GM19043 (cell line): Measurements from ENCODE around the gene RASSF7.

Source experiments
- ATAC-seq: cut with Tn5 transposase; IDR thresholded peaks from one replicate; pipeline ENCODE4 v1.9.1; 2021; ENCODE audit warnings: low read depth; ENCODE audit not compliant: unreplicated experiment

The RASSF7 gene

DNA sequence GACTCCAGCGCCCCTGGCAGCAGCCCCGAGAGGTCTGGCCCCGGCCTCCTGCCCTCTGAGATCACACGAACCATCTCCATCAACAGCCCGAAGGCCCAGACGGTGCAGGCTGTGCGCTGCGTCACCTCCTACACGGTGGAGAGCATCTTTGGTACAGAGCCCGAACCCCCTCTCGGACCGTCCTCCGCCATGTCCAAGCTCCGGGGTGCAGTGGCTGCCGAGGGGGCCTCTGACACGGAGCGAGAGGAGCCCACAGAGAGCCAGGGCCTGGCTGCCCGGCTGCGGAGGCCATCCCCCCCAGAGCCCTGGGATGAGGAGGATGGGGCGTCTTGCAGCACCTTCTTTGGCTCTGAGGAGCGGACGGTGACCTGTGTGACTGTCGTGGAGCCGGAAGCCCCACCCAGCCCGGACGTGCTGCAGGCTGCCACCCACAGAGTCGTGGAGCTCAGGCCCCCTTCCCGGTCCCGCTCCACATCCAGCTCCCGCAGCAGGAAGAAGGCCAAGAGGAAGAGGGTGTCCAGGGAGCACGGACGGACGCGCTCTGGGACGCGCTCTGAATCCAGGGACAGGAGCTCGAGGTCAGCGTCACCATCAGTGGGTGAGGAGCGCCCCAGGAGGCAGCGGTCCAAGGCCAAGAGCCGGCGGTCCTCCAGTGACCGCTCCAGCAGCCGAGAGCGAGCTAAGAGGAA is 47.3 kb downstream of the RASSF7 start:
- ATAC-seq, result no peak

- ATAC-seq, result no peak
These were observed 48.1 kb downstream of the RASSF7 start for GRCh38 chr11:608791-609251.

GRCh38 chr11:609341-609811 is 48.6 kb downstream of the RASSF7 start:
- no peak for ATAC-seq

GRCh38 chr11:610146-610801 is 49.5 kb downstream of the RASSF7 start:
- ATAC-seq, result no peak

- no peak for ATAC-seq
These were observed 50.5 kb downstream of the RASSF7 start for GRCh38 chr11:611001-611996.

GRCh38 chr11:612201-612960 is 51.6 kb downstream of the RASSF7 start:
- ATAC-seq, result no peak

DNA sequence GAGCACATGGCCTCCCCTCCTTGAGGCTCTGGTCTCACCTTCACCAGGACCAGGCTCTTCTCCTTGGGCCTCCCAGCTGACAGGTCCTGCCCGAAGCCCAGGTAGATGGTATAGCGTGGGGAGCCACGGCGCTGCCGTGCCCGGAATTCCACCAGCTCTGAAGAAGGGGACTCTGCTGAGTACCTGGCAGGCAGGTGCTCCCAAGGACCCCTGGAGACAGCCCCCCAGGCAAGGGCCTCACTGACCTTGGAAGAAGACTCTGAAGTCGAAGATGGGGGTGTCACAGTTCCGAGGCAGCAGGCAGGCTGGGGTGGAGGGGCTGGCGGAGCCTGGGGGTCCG is 52.2 kb downstream of the RASSF7 start:
- ATAC-seq, result no peak

DNA sequence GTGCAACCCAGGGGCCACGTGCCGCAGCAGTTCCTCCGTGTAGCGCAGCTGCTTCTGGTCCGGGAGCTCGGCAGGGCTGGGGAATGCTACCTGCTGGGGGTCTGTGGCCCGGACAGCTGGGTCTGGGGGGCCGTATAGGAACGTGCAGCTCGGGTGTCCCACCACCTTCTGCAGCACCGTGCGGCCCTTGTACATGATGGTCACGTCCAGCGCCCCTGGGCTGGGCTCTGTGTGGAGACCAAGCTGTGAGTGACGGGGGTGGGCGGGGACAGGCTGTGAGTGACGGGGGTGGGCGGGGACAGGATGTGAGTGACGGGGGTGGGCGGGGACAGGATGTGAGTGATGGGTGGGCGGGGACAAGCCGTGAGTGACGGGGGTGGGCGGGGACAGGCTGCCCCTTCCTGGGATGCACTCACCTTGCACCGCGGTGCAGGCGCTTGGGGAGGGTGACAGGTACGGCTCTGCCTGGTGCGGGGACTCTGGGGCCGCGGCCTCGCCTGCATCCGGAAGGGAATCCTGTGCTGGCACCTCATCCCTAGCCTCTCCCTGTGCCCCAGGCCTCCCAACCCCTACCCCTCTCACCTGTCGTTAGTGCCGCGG is 52.7 kb downstream of the RASSF7 start:
- no peak for ATAC-seq
